SKM-1 treated with dmso at 0.1 percent for 144 hours (cell line): ENCODE measurements around the gene CYB561D1.
A peak's percentile ranks its signal among the peaks of the same experiment; 100 is the strongest.

Experiments
- DNase-seq: peaks from one replicate; lab custom pipeline; 2025; ENCODE audit not compliant: unreplicated experiment; lab: John Stamatoyannopoulos, UW

The CYB561D1 gene

DNA sequence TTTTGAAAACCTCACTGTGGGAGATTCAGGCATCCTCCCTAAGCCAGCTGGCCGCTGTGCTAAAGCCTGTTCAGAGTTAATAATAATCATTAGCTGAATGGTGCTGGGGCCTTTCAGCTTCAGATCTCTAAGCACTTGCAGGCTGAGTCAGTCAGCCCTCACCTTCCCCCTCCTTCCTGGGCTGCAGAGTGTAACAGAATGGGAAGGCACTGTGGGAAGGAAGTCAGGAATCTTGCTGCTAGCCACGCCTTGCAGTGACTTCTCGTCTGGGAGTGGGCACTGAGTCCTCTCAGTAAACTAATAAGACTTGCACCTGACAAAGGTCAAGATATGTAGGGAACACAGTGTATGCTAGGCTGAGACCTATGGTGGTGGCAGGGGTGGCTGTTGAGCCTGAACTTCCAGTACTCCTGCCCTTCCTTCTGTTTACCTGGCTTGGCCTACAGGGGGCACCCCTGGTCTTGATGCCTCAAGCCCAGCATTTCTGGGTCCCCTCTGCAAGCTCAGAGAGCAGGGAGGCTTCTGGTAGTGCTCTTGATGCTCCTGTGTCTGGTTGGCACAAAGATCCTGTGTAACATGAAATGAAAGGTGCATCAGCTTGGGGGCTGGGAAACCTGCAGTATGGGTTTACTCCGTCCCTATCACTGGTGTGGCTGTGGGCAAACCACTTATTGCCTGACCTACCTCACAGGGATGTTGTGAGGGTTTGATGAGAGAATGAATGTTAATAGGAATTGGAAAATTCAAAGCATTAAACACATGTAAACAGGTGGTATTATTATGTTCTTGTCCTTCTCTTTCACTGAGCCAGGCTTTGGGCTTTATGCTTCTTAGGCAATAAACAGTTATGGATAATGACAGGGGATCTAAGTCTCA lies 6.0 kb downstream of the CYB561D1 start:
- peak; percentile 41 for DNase-seq

GRCh38 chr1:109500941-109501381 lies 7.1 kb downstream of the CYB561D1 start:
- DNase-seq = no peak

- peak; percentile 73 for DNase-seq
Measured at GRCh38 chr1:109501644-109502363, 7.9 kb downstream of the CYB561D1 start.

GRCh38 chr1:109502364-109502851 lies 8.5 kb downstream of the CYB561D1 start:
- DNase-seq = no peak

- no peak for DNase-seq
Measured at GRCh38 chr1:109503935-109504334, 10.0 kb downstream of the CYB561D1 start.

DNA sequence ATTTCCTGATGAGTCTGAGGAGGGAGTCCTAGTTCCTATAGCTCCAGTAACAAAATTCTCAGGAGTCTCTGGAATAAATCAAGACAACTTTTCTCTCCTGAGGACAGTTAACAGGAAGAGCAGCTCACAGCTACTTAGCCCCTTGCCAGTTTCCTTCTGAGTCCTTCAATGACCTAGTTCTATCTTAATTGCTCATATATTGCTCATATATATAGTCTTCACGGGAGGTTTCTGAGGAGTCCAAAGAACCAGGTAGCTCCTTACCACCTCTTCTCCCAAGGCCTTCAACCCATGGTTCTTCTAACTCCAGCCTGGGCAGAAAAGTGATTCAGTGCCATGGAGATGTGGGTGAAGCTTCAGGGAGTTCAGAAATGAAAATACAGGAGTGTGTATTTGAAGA lies 11.1 kb downstream of the CYB561D1 start:
- no peak for DNase-seq

DNA sequence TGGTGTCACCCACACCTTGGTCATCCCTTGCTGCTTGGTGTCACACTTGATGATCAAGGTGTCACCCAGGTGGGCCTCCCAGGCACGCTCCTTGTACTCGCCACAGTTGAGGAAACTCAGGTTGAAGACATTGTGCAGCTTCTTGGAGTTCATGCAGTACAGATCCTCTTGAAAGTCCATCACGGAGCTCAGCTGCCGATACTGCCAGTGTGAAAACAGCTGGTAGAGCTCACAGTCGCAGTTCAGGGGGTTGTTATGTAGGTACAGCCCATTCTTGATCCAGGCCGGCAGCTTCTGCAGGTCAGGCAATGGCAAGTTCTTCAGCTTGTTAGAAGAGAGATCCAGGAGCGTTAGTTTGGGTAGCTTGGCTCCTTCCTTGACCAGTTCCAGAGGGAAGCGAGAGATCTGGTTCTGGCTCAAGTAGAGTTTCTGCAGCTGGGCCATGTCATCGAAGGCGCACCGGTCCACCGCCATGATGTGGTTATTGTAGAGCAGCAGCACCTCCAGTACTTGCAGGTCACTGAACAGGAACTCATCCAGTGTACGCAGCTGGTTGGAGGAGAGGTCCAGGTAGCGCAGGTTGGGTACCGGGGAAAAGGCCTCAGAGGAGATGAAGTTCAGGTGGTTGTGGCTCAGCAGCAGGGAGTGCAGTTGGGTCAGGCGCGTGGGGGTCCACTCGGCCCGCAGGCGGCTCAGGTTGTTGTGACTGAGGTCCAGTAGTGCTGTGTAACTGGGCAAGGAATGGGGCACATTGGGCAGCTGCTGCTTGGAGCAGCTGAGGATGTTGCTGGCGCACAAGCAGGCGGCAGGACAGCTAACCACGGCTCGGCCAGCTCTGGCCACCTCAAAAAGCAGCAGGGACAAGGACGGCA lies 14.3 kb downstream of the CYB561D1 start:
- no peak for DNase-seq

GRCh38 chr1:109508873-109509175 lies 14.9 kb downstream of the CYB561D1 start:
- no peak for DNase-seq

GRCh38 chr1:109509176-109510134 lies 15.6 kb downstream of the CYB561D1 start, which contains the start of gene AMIGO1:
AMIGO1 (minus strand) TSS chr1:109509727; CDS start chr1:109508912, 815 bp downstream.
- peak; percentile 34 for DNase-seq

DNA sequence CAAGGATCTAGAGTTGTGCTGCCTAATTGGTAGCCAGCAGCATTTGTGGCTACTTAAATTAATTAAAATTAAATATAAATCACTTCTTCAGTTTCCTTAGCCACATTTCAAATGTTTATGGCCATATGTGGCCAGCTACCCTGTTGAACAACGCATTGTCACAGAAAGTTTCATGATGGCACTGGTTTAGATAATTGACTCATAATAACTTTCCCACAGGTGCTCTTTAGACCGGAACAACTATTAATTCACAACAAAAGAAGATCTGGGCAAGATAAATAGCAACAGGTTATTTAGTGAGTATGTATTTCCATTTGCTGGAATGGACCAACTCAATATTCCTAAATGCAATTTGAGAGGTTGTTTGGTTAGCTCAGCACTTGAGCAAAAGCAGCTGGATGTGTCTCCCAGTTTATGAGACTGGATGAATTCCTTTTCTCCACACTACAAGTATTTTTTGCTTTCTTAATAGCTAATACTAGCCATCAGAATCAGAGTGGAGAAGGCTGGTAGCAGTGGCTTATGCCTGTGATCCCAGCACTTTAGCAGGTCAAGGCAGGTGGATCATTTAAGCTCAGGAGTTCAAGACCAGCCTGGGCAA lies 19.3 kb downstream of the CYB561D1 start:
- no peak for DNase-seq

DNA sequence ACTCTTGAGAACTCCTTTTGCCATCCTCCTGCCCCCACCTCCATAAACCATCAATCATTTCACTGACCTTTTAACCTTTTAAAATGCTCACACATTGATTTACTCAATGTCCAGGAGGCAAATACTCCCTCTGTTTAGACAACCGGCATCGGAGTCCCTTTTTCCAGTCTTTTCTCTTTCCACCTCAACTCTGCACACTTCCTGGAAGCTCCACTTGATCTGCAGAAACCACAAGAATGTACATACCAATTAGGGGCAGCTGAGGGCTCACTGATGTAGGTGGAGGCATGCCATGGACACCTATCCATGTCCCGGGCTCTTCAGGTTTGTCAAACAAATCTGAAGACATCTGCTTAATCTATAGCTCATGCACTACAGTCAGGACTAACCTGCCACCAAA lies 21.0 kb downstream of the CYB561D1 start:
- no peak for DNase-seq

- no peak for DNase-seq
Measured at GRCh38 chr1:109516872-109517271, 23.0 kb downstream of the CYB561D1 start.

- no peak for DNase-seq
Measured at GRCh38 chr1:109517337-109517736, 23.4 kb downstream of the CYB561D1 start.

GRCh38 chr1:109521002-109521951 lies 27.4 kb downstream of the CYB561D1 start:
- no peak for DNase-seq

DNA sequence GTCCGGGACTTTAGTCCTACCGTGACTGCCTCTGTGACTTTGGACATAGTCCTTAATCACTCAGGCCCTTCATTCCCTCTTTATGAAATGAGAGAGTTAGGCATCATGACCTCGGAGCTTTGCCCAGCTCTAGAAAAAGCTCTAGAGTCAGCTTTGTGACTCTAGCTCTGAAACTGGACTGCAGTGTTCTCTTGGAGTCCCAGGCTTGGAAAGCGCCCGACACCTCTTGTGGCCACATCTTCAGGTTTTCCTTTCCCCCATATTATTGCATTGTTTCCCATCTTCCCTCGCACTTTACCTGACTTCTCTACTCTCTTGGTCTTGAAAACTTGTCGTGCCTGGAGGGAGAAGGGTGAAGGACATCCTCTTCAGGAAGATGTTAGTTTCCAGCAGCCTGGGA lies 28.1 kb downstream of the CYB561D1 start:
- DNase-seq = no peak

- no peak for DNase-seq
Measured at GRCh38 chr1:109523706-109524105, 29.8 kb downstream of the CYB561D1 start.

DNA sequence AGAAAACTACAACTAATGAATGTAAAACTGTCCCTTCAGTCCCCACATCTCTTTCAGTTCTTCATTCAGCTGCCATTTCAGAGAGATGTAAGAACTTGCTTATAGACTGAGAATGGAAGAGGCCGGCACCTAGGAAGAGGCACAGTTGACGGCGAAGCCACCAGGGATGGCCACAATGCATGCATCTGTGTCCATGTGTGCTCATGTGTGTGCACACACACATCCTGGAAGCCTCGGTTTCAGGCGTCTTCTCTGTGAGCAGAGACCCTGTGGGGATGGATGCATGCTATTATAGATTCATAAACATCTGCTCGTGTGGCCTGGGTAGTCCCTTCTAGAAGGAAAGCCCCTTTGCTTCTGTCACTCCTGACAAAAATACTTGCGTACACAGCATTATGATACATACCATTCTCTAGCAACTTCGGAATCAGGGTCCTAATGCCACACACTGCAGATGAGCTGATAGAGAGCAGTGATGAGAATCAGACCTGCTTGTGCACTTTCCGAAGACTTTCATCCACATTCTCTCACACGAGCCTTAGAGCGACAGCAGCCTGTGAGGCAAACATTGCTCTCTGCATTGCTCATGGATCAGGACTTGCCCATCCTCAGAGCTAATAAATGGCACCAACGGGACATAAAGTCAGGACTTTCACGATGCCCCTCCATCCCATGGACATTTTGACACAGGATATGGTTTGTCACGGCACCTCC lies 33.4 kb downstream of the CYB561D1 start:
- DNase-seq = no peak
